ENCODE results near the gene CCDC28B.

Gene CCDC28B

GRCh38 chr1:32194984-32195383, 5.4 kb upstream of the CCDC28B start:
- Histone ChIP-seq H3K27ac (ENCODE audit: low read depth, low read length) (no peak overlapping the region), H3K9me3 (ENCODE audit: control insufficient read depth, insufficient read depth, low read length) (no peaks in the 10 kb centered on the region), H3K27me3 (ENCODE audit: control insufficient read depth, insufficient read depth, low read length) (no peaks in the 10 kb centered on the region), H3K36me3 (ENCODE audit: control insufficient read depth, insufficient read depth, low read length) (peaks cover 85% of the 10 kb centered on the region), H3K4me3 (ENCODE audit: low read depth, low read length) (no peak overlapping the region), H3K9ac (ENCODE audit: low read depth, low read length) (no peak overlapping the region), H3K4me1 (ENCODE audit: control insufficient read depth, insufficient read depth, low read length) (peaks cover 16% of the 10 kb centered on the region)

GRCh38 chr1:32195531-32195930, 4.9 kb upstream of the CCDC28B start:
- Histone ChIP-seq H3K4me1 (ENCODE audit: control insufficient read depth, insufficient read depth, low read length) (peaks cover 18% of the 10 kb centered on the region), H3K9me3 (ENCODE audit: control insufficient read depth, insufficient read depth, low read length) (no peaks in the 10 kb centered on the region), H3K36me3 (ENCODE audit: control insufficient read depth, insufficient read depth, low read length) (peaks cover 80% of the 10 kb centered on the region), H3K4me3 (ENCODE audit: low read depth, low read length) (no peak overlapping the region), H3K9ac (ENCODE audit: low read depth, low read length) (no peak overlapping the region), H3K27ac (ENCODE audit: low read depth, low read length) (no peak overlapping the region), H3K27me3 (ENCODE audit: control insufficient read depth, insufficient read depth, low read length) (no peaks in the 10 kb centered on the region)

- Histone ChIP-seq H3K9me3 (ENCODE audit: control insufficient read depth, insufficient read depth, low read length) (no peaks in the 10 kb centered on the region), H3K27me3 (ENCODE audit: control insufficient read depth, insufficient read depth, low read length) (no peaks in the 10 kb centered on the region), H3K4me1 (ENCODE audit: control insufficient read depth, insufficient read depth, low read length) (peaks cover 20% of the 10 kb centered on the region), H3K27ac (ENCODE audit: low read depth, low read length) (no peak overlapping the region), H3K9ac (ENCODE audit: low read depth, low read length) (no peak overlapping the region), H3K36me3 (ENCODE audit: control insufficient read depth, insufficient read depth, low read length) (peaks cover 73% of the 10 kb centered on the region), H3K4me3 (ENCODE audit: low read depth, low read length) (no peak overlapping the region)
Observed at GRCh38 chr1:32195972-32196823, 4.2 kb upstream of the CCDC28B start.

GRCh38 chr1:32197074-32197473, 3.3 kb upstream of the CCDC28B start:
- Histone ChIP-seq H3K36me3 (ENCODE audit: control insufficient read depth, insufficient read depth, low read length) (peaks cover 64% of the 10 kb centered on the region), H3K9ac (ENCODE audit: low read depth, low read length) (no peak overlapping the region), H3K27ac (ENCODE audit: low read depth, low read length) (no peak overlapping the region), H3K9me3 (ENCODE audit: control insufficient read depth, insufficient read depth, low read length) (no peaks in the 10 kb centered on the region), H3K4me3 (ENCODE audit: low read depth, low read length) (no peak overlapping the region), H3K4me1 (ENCODE audit: control insufficient read depth, insufficient read depth, low read length) (peaks cover 26% of the 10 kb centered on the region), H3K27me3 (ENCODE audit: control insufficient read depth, insufficient read depth, low read length) (no peaks in the 10 kb centered on the region)

- Histone ChIP-seq H3K4me1 (ENCODE audit: control insufficient read depth, insufficient read depth, low read length) (peaks cover 26% of the 10 kb centered on the region), H3K4me3 (ENCODE audit: low read depth, low read length) (no peak overlapping the region), H3K9ac (ENCODE audit: low read depth, low read length) (no peak overlapping the region), H3K9me3 (ENCODE audit: control insufficient read depth, insufficient read depth, low read length) (no peaks in the 10 kb centered on the region), H3K27ac (ENCODE audit: low read depth, low read length) (no peak overlapping the region), H3K36me3 (ENCODE audit: control insufficient read depth, insufficient read depth, low read length) (peaks cover 57% of the 10 kb centered on the region), H3K27me3 (ENCODE audit: control insufficient read depth, insufficient read depth, low read length) (no peaks in the 10 kb centered on the region)
Observed at GRCh38 chr1:32197837-32198236, 2.6 kb upstream of the CCDC28B start.

GRCh38 chr1:32198237-32199042, 2.0 kb upstream of the CCDC28B start:
- Histone ChIP-seq H3K9me3 (ENCODE audit: control insufficient read depth, insufficient read depth, low read length) (no peaks in the 10 kb centered on the region), H3K4me1 (ENCODE audit: control insufficient read depth, insufficient read depth, low read length) (peaks cover 26% of the 10 kb centered on the region), H3K4me3 (ENCODE audit: low read depth, low read length) (no peak overlapping the region), H3K9ac (ENCODE audit: low read depth, low read length) (no peak overlapping the region), H3K27ac (ENCODE audit: low read depth, low read length) (no peak overlapping the region), H3K36me3 (ENCODE audit: control insufficient read depth, insufficient read depth, low read length) (peaks cover 51% of the 10 kb centered on the region), H3K27me3 (ENCODE audit: control insufficient read depth, insufficient read depth, low read length) (no peaks in the 10 kb centered on the region)

GRCh38 chr1:32199043-32199716, 1.2 kb upstream of the CCDC28B start:
- no peak overlapping the region for H3K4me3 ChIP-seq (ENCODE audit: low read depth, low read length)
- H3K4me1 ChIP-seq (ENCODE audit: control insufficient read depth, insufficient read depth, low read length), result peaks cover 26% of the 10 kb centered on the region
- no peak overlapping the region for H3K9ac ChIP-seq (ENCODE audit: low read depth, low read length)
- H3K27me3 ChIP-seq (ENCODE audit: control insufficient read depth, insufficient read depth, low read length), result peaks cover 1% of the 10 kb centered on the region
- peaks cover 43% of the 10 kb centered on the region for H3K36me3 ChIP-seq (ENCODE audit: control insufficient read depth, insufficient read depth, low read length)
- no peaks in the 10 kb centered on the region for H3K9me3 ChIP-seq (ENCODE audit: control insufficient read depth, insufficient read depth, low read length)
- H3K27ac ChIP-seq (ENCODE audit: low read depth, low read length), result no peak overlapping the region

GRCh38 chr1:32199717-32200072, 700 bp upstream of the CCDC28B start:
- Histone ChIP-seq H3K27me3 (ENCODE audit: control insufficient read depth, insufficient read depth, low read length) (peaks cover 7% of the 10 kb centered on the region), H3K27ac (ENCODE audit: low read depth, low read length) (peak overlapping the region; percentile 73), H3K9ac (ENCODE audit: low read depth, low read length) (no peak overlapping the region), H3K4me1 (ENCODE audit: control insufficient read depth, insufficient read depth, low read length) (peaks cover 26% of the 10 kb centered on the region), H3K36me3 (ENCODE audit: control insufficient read depth, insufficient read depth, low read length) (peaks cover 38% of the 10 kb centered on the region), H3K4me3 (ENCODE audit: low read depth, low read length) (peak overlapping the region; percentile 72), H3K9me3 (ENCODE audit: control insufficient read depth, insufficient read depth, low read length) (no peaks in the 10 kb centered on the region)

GRCh38 chr1:32201011-32201855, 838 bp downstream of the CCDC28B start:
- H3K4me3 ChIP-seq (ENCODE audit: low read depth, low read length), result peak overlapping the region; percentile 72
- peaks cover 26% of the 10 kb centered on the region for H3K4me1 ChIP-seq (ENCODE audit: control insufficient read depth, insufficient read depth, low read length)
- H3K9ac ChIP-seq (ENCODE audit: low read depth, low read length), result no peak overlapping the region

GRCh38 chr1:32204943-32205361, 4.6 kb downstream of the CCDC28B start:
- Histone ChIP-seq H3K27ac (ENCODE audit: low read depth, low read length) (peak overlapping the region; percentile 5), H3K4me1 (ENCODE audit: control insufficient read depth, insufficient read depth, low read length) (peaks cover 11% of the 10 kb centered on the region), H3K4me3 (ENCODE audit: low read depth, low read length) (peak overlapping the region; percentile 76), H3K36me3 (ENCODE audit: control insufficient read depth, insufficient read depth, low read length) (peaks cover 9% of the 10 kb centered on the region), H3K9ac (ENCODE audit: low read depth, low read length) (peak overlapping the region; percentile 10; the same call in 1 of the 2 replicates), H3K9me3 (ENCODE audit: control insufficient read depth, insufficient read depth, low read length) (no peaks in the 10 kb centered on the region), H3K27me3 (ENCODE audit: control insufficient read depth, insufficient read depth, low read length) (peaks cover 9% of the 10 kb centered on the region)

More at GRCh38 chr1:32201011-32201855, 838 bp downstream of the CCDC28B start:
- Histone ChIP-seq H3K27me3 (ENCODE audit: control insufficient read depth, insufficient read depth, low read length) (peaks cover 9% of the 10 kb centered on the region), H3K36me3 (ENCODE audit: control insufficient read depth, insufficient read depth, low read length) (peaks cover 23% of the 10 kb centered on the region), H3K27ac (ENCODE audit: low read depth, low read length) (peak overlapping the region; percentile 73), H3K9me3 (ENCODE audit: control insufficient read depth, insufficient read depth, low read length) (no peaks in the 10 kb centered on the region)

Measured in HUES48 (cell line).